Measurements from ENCODE around the gene FAM13B. TPM values are rescaled to one million over a fixed set of nuclear protein-coding genes. Genes with fewer than 3 reads are reported as not detected.

FAM13B gene
- total RNA-seq, 4 donors from 2014 or later: 18.7 to 46.7 (median 23.0) TPM

- in situ Hi-C loops (cut with MboI; ENCODE audit: low pct_ligation_motif_present in 1 of 4, low pct_unique_long_range_greater_than_20kb in 1 of 4, low sequenced_read_pairs in 3 of 4): loop anchor here in 1 of 4 donors (25.0 kb wide), 1 partner anchor 282 kb away; no protein-coding TSS in a partner anchor
These were observed 36.1 kb upstream of the FAM13B start for GRCh38 chr5:138068742-138069600.

GRCh38 chr5:138067945-138068344, 35.1 kb upstream of the FAM13B start:
- intact Hi-C loops (cut with DNase I; ENCODE audit: low total_unique reads) (no loop called here), in situ Hi-C loops (cut with MboI; ENCODE audit: low pct_ligation_motif_present in 1 of 4, low pct_unique_long_range_greater_than_20kb in 1 of 4, low sequenced_read_pairs in 3 of 4) (loop anchor here in 1 of 4 donors (25.0 kb wide), 1 partner anchor 281 kb away; no protein-coding TSS in a partner anchor)
- Histone ChIP-seq H3K9me3 (no peaks in the 10 kb centered on the region), H3K4me3 (no peak overlapping the region), H3K27ac (no peak overlapping the region), H3K27me3 (no peaks in the 10 kb centered on the region), H3K36me3 (no peaks in the 10 kb centered on the region), H3K4me1 (no peaks in the 10 kb centered on the region)
- TF ChIP-seq POLR2A (IDR thresholded peaks at IDR 0.05): no peak
- TF ChIP-seq POLR2AphosphoS5 (IDR thresholded peaks at IDR 0.05): no peak
- TF ChIP-seq EP300 (IDR thresholded peaks at IDR 0.05; ENCODE audit: low read depth): no peak
- TF ChIP-seq, protein P1, sequence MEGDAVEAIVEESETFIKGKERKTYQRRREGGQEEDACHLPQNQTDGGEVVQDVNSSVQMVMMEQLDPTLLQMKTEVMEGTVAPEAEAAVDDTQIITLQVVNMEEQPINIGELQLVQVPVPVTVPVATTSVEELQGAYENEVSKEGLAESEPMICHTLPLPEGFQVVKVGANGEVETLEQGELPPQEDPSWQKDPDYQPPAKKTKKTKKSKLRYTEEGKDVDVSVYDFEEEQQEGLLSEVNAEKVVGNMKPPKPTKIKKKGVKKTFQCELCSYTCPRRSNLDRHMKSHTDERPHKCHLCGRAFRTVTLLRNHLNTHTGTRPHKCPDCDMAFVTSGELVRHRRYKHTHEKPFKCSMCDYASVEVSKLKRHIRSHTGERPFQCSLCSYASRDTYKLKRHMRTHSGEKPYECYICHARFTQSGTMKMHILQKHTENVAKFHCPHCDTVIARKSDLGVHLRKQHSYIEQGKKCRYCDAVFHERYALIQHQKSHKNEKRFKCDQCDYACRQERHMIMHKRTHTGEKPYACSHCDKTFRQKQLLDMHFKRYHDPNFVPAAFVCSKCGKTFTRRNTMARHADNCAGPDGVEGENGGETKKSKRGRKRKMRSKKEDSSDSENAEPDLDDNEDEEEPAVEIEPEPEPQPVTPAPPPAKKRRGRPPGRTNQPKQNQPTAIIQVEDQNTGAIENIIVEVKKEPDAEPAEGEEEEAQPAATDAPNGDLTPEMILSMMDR (IDR thresholded peaks at IDR 0.05): no peak
- no peak for DNase-seq
- WGBS, 2 donors (ENCODE audit: low coverage in 1 of 2): 85 to 91% methylated on average over 8 of the region's 8 CpGs

More at GRCh38 chr5:138068742-138069600, 36.1 kb upstream of the FAM13B start:
- DNase-seq: peak; percentile 83
- intact Hi-C loops (cut with DNase I; ENCODE audit: low total_unique reads): no loop called here
- Histone ChIP-seq H3K4me3 (no peak overlapping the region), H3K4me1 (no peaks in the 10 kb centered on the region), H3K27me3 (no peaks in the 10 kb centered on the region), H3K9me3 (no peaks in the 10 kb centered on the region), H3K27ac (no peak overlapping the region), H3K36me3 (no peaks in the 10 kb centered on the region)
- TF ChIP-seq, protein P1 (IDR thresholded peaks at IDR 0.05): peak; percentile 64 to 79 (median 73)
- TF ChIP-seq EP300 (IDR thresholded peaks at IDR 0.05; ENCODE audit: low read depth) (no peak), POLR2AphosphoS5 (IDR thresholded peaks at IDR 0.05) (no peak), POLR2A (IDR thresholded peaks at IDR 0.05) (no peak)
- 12 to 17% methylated on average over 2 to 6 of the region's 6 CpGs for WGBS, 2 donors (ENCODE audit: low coverage in 1 of 2)

- in situ Hi-C loops (cut with MboI; ENCODE audit: low pct_ligation_motif_present in 1 of 4, low pct_unique_long_range_greater_than_20kb in 1 of 4, low sequenced_read_pairs in 3 of 4) (loop anchor here in 1 of 4 donors (25.0 kb wide), 1 partner anchor 278 kb away; no protein-coding TSS in a partner anchor), intact Hi-C loops (cut with DNase I; ENCODE audit: low total_unique reads) (no loop called here)
- Histone ChIP-seq H3K9me3 (no peaks in the 10 kb centered on the region), H3K36me3 (no peaks in the 10 kb centered on the region), H3K27ac (no peak overlapping the region), H3K4me1 (no peaks in the 10 kb centered on the region), H3K4me3 (no peak overlapping the region), H3K27me3 (no peaks in the 10 kb centered on the region)
- WGBS, 2 donors (ENCODE audit: low coverage in 1 of 2): 83% methylated on average over 5 of the region's 5 CpGs; no CpG with 5 or more reads in 1 of the 2 donors
- TF ChIP-seq POLR2A (IDR thresholded peaks at IDR 0.05): no peak
- TF ChIP-seq POLR2AphosphoS5 (IDR thresholded peaks at IDR 0.05): no peak
- TF ChIP-seq, protein P1 (IDR thresholded peaks at IDR 0.05): no peak
- TF ChIP-seq EP300 (IDR thresholded peaks at IDR 0.05; ENCODE audit: low read depth): no peak
- DNase-seq: no peak
These were observed 32.2 kb upstream of the FAM13B start for GRCh38 chr5:138065102-138065501.

DNA sequence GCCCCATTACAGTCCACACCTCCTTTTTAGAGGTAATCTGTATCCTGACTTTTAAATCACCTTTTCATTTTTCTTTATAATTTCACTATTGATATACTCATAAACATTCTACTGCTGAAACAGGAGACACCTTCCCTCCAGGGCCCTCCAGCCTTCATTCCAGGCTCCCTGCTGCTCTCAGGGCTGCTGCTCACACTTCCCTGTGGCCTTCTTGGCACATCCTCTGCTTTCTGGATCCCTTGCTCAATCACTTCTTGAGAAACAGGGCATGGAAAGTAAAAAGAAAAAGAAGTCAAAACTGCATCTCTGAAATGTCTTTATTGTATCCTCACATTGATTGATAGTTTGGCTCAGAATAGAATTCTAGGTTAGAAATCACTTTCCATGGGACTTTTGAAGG, 31.6 kb upstream of the FAM13B start:
- intact Hi-C loops (cut with DNase I; ENCODE audit: low total_unique reads): no loop called here
- Histone ChIP-seq H3K27me3 (no peaks in the 10 kb centered on the region), H3K4me1 (no peaks in the 10 kb centered on the region), H3K9me3 (no peaks in the 10 kb centered on the region), H3K36me3 (no peaks in the 10 kb centered on the region), H3K4me3 (no peak overlapping the region), H3K27ac (no peak overlapping the region)
- TF ChIP-seq, protein P1 (IDR thresholded peaks at IDR 0.05): no peak
- TF ChIP-seq POLR2A (IDR thresholded peaks at IDR 0.05): no peak
- no peak for TF ChIP-seq EP300 (IDR thresholded peaks at IDR 0.05; ENCODE audit: low read depth)
- TF ChIP-seq POLR2AphosphoS5 (IDR thresholded peaks at IDR 0.05): no peak
- DNase-seq: no peak
- in situ Hi-C loops (cut with MboI; ENCODE audit: low pct_ligation_motif_present in 1 of 4, low pct_unique_long_range_greater_than_20kb in 1 of 4, low sequenced_read_pairs in 3 of 4): loop anchor here in 1 of 4 donors (25.0 kb wide), 1 partner anchor 277 kb away; no protein-coding TSS in a partner anchor

Data from transverse colon (tissue), 4 donors.